HepG2 (cell line): ENCODE data around the gene MAP1B. TPM values are rescaled to one million over a fixed set of nuclear protein-coding genes. Genes with fewer than 3 reads are reported as not detected.

Experiments
- PCBP2 ChIP-seq: fragments of 200-400 bp; formaldehyde crosslinking; optimal IDR thresholded peaks from 2 replicates; pipeline ENCODE3; 2018; ENCODE audit warnings: low read length, low read depth; ENCODE audit not compliant: poor library complexity, severe bottlenecking
- RORA ChIP-seq: sonication (generic); formaldehyde crosslinking; IDR thresholded peaks from 2 replicates; pipeline ENCODE4 v1.5.0; 2020; ENCODE audit warnings: mild to moderate bottlenecking, missing genetic modification reagents, moderate library complexity
- SKI ChIP-seq: fragments of 450-650 bp; IDR thresholded peaks from one replicate; pipeline ENCODE4 v1.6.1; 2018; ENCODE audit warnings: mild to moderate bottlenecking; ENCODE audit not compliant: partially characterized antibody
- U2AF1 ChIP-seq: fragments of 200-400 bp; formaldehyde crosslinking; optimal IDR thresholded peaks from 2 replicates; pipeline ENCODE3; 2017; ENCODE audit warnings: mild to moderate bottlenecking, low read depth, low read length
- ZNF280B ChIP-seq: sonication (generic); formaldehyde crosslinking; IDR thresholded peaks from 2 replicates; pipeline ENCODE4 v1.5.0; 2020; ENCODE audit warnings: missing genetic modification reagents, mild to moderate bottlenecking, borderline replicate concordance
- ZNF468 ChIP-seq: sonication (generic); formaldehyde crosslinking; IDR thresholded peaks from 2 replicates; pipeline ENCODE4 v1.8.0; 2022; ENCODE audit warnings: mild to moderate bottlenecking, moderate library complexity, missing genetic modification reagents
- ZNF777 ChIP-seq: sonication (generic); formaldehyde crosslinking; IDR thresholded peaks from 2 replicates; pipeline ENCODE4 v1.4.0; 2020; ENCODE audit warnings: missing genetic modification reagents
- polyA plus RNA-seq, 8 experiments: library from polyadenylated mRNA; depleted of rRNA in 3 of 8; stranded (reverse) in 7 of 8; unstranded in 1 of 8; fragments of >200 nt; fragmentation: Illumina TruSeq in 4 of 8; extraction: Trizol in 4 of 8; gene quantifications; 2 replicates each; pipeline versions ENCODE4 v1.2.1 to v1.2.3, GENCODE V29; 2011 to 2016; ENCODE audit warnings: low read depth in 4 of 8, missing spikeins in 1 of 8, mixed read lengths in 1 of 8; ENCODE audit not compliant: insufficient read depth in 1 of 8
- total RNA-seq, 5 experiments: library from RNA; depleted of rRNA; stranded (reverse); fragments of >200 nt; fragmentation: Illumina TruSeq; extraction: Trizol; gene quantifications; 2 replicates each; pipeline ENCODE4 v1.2.3, GENCODE V29; 2016; ENCODE audit warnings: low read depth in 1 of 5
- TF ChIP-seq, protein P1 (sequence below), 2 experiments: sonication (generic) in 1 of 2; formaldehyde crosslinking in 1 of 2; IDR thresholded peaks; 2 replicates each; pipeline versions ENCODE4 v1.4.0 to v1.6.1; 2016 to 2020; ENCODE audit warnings: borderline replicate concordance in 1 of 2, low read depth in 1 of 2, mild to moderate bottlenecking in 1 of 2, missing genetic modification reagents in 1 of 2
- TF ChIP-seq, protein P2 (sequence below): sonication (generic); formaldehyde crosslinking; IDR thresholded peaks from 2 replicates; pipeline ENCODE4 v1.4.0; 2020; ENCODE audit warnings: mild to moderate bottlenecking, missing genetic modification reagents, borderline replicate concordance

MAP1B gene
- total and polyA plus RNA-seq, 2 of the 13 experiments (the other 11 are each of a cell fraction or from before 2014, with no cell fraction given): 3.3 to 6.2 TPM

DNA sequence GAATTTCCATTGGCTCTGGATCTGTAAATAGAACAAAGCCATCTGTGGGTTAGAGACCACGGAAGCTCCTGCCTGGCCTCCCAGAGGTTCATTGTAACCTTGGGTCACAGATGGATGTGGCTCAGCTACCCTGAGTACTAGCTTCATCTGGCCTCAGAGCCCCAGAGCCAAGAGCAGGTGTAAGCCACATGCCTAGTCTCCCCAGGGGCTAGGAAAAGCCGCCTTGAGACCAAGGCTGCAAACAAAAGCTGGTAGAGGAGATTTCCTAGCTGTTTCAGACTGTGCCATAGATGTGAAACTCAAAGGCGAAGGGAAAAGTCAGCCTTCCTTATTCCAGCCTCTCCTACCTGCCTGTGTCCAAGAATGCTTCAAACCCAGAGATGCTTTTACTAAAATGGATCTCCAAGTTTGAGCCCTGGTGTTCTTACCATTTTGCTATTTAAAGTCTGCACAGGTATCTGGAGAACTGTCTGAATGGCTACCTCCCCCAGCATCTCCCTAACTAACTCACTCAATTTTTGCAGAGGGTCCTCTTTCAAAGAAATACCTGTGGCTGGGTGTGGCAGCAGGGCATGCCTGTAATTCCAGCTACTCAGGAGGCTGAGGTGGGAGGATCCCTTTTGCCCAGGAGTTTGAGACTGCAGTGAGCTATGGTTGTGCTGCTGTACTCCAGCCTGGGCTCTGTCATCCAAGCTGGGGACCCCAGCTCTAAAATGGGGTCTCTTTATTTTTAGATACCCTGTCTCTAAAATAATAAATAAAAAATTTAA lies 42.3 kb upstream of the MAP1B start (continued):
- TF ChIP-seq ZNF280B (CRISPR knock-in tag) (no peak), ZNF777 (CRISPR knock-in tag) (no peak), PCBP2 (no peak), ZNF468 (no peak), SKI (no peak), U2AF1 (no peak), RORA (CRISPR knock-in tag) (no peak)
- TF ChIP-seq, protein P1, sequence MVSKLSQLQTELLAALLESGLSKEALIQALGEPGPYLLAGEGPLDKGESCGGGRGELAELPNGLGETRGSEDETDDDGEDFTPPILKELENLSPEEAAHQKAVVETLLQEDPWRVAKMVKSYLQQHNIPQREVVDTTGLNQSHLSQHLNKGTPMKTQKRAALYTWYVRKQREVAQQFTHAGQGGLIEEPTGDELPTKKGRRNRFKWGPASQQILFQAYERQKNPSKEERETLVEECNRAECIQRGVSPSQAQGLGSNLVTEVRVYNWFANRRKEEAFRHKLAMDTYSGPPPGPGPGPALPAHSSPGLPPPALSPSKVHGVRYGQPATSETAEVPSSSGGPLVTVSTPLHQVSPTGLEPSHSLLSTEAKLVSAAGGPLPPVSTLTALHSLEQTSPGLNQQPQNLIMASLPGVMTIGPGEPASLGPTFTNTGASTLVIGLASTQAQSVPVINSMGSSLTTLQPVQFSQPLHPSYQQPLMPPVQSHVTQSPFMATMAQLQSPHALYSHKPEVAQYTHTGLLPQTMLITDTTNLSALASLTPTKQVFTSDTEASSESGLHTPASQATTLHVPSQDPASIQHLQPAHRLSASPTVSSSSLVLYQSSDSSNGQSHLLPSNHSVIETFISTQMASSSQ (IDR thresholded peaks at IDR 0.05; ENCODE audit: low read depth): no peak
- TF ChIP-seq, protein P1 (CRISPR knock-in tag; IDR thresholded peaks at IDR 0.05; ENCODE audit: borderline replicate concordance): no peak
- TF ChIP-seq, protein P2, sequence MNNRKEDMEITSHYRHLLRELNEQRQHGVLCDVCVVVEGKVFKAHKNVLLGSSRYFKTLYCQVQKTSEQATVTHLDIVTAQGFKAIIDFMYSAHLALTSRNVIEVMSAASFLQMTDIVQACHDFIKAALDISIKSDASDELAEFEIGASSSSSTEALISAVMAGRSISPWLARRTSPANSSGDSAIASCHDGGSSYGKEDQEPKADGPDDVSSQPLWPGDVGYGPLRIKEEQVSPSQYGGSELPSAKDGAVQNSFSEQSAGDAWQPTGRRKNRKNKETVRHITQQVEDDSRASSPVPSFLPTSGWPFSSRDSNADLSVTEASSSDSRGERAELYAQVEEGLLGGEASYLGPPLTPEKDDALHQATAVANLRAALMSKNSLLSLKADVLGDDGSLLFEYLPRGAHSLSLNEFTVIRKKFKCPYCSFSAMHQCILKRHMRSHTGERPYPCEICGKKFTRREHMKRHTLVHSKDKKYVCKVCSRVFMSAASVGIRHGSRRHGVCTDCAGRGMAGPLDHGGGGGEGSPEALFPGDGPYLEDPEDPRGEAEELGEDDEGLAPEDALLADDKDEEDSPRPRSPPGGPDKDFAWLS (CRISPR knock-in tag): no peak
